KBM-7 (cell line): ENCODE results near the gene JAZF1.

Experiments
- DNase-seq: peaks from one replicate; pipeline ENCODE4 v3.0.0-alpha.2; 2015
- in situ Hi-C: fragments of 300-500 bp; cut with MboI; formaldehyde crosslinking; loops from 2 replicates; pipeline ENCODE4 v1.14.3; 2020; ENCODE audit warnings: low sequenced_read_pairs, low pct_unique_long_range_greater_than_20kb, mixed read lengths

JAZF1 gene

GRCh38 chr7:28005847-28006231 is 174.8 kb downstream of the JAZF1 start:
- no peak for DNase-seq
- in situ Hi-C loops: no loop called here

- DNase-seq: no peak
- in situ Hi-C loops: no loop called here
Measured at GRCh38 chr7:28005075-28005846, 175.3 kb downstream of the JAZF1 start.

GRCh38 chr7:28003408-28003807 is 177.2 kb downstream of the JAZF1 start:
- DNase-seq: no peak
- in situ Hi-C loops: no loop called here

- DNase-seq: no peak
- in situ Hi-C loops: no loop called here
Measured at GRCh38 chr7:28002638-28003037, 178.0 kb downstream of the JAZF1 start.

- in situ Hi-C loops: no loop called here
- no peak for DNase-seq
Measured at GRCh38 chr7:28001896-28002295, 178.7 kb downstream of the JAZF1 start.

GRCh38 chr7:27999829-28000228 is 180.8 kb downstream of the JAZF1 start:
- DNase-seq: no peak
- in situ Hi-C loops: no loop called here

GRCh38 chr7:27998382-27998781 is 182.2 kb downstream of the JAZF1 start:
- DNase-seq: no peak
- in situ Hi-C loops: no loop called here

- DNase-seq: no peak
- in situ Hi-C loops: no loop called here
Measured at GRCh38 chr7:27997188-27997707, 183.3 kb downstream of the JAZF1 start.

- in situ Hi-C loops: no loop called here
- DNase-seq: no peak
Measured at GRCh38 chr7:27996141-27996540, 184.5 kb downstream of the JAZF1 start.

GRCh38 chr7:27995228-27995627 is 185.4 kb downstream of the JAZF1 start:
- no peak for DNase-seq
- in situ Hi-C loops: no loop called here

- in situ Hi-C loops: no loop called here
- peak; percentile 38 for DNase-seq
Measured at GRCh38 chr7:27994639-27995038, 186.0 kb downstream of the JAZF1 start.

GRCh38 chr7:27992755-27993493 is 187.7 kb downstream of the JAZF1 start:
- in situ Hi-C loops: no loop called here
- DNase-seq: no peak

GRCh38 chr7:27992097-27992496 is 188.5 kb downstream of the JAZF1 start:
- no peak for DNase-seq
- in situ Hi-C loops: no loop called here

- in situ Hi-C loops: no loop called here
- no peak for DNase-seq
Measured at GRCh38 chr7:27991006-27991528, 189.5 kb downstream of the JAZF1 start.

GRCh38 chr7:27976531-27976930 is 204.1 kb downstream of the JAZF1 start:
- DNase-seq: no peak
- in situ Hi-C loops: no loop called here

GRCh38 chr7:27973625-27974024 is 207.0 kb downstream of the JAZF1 start:
- no peak for DNase-seq
- in situ Hi-C loops: no loop called here

- in situ Hi-C loops: no loop called here
- no peak for DNase-seq
Measured at GRCh38 chr7:27972276-27972675, 208.3 kb downstream of the JAZF1 start.

- no peak for DNase-seq
- in situ Hi-C loops: no loop called here
Measured at GRCh38 chr7:27971171-27971812, 209.3 kb downstream of the JAZF1 start.

- DNase-seq: no peak
- in situ Hi-C loops: no loop called here
Measured at GRCh38 chr7:27970350-27970749, 210.2 kb downstream of the JAZF1 start.

- no peak for DNase-seq
- in situ Hi-C loops: no loop called here
Measured at GRCh38 chr7:27969346-27969745, 211.2 kb downstream of the JAZF1 start.
